ENCODE data around the gene RNF213.

GRCh38 chr17:80393241-80393890 lies 132.7 kb downstream of the RNF213 start:
- TF ChIP-seq EZH2 (IDR thresholded peaks at IDR 0.05; ENCODE audit: low read length, unreplicated experiment) = no peak
- no peak for TF ChIP-seq EZH2phosphoT487 (IDR thresholded peaks at IDR 0.05; ENCODE audit: borderline replicate concordance, low read length)
